HG03280 (cell line): ENCODE measurements around the gene VDR.
"Not testable (repeated sequence)": the region's sequence is repeated elsewhere in the genome, so short reads cannot be mapped to it uniquely, and the experiment has no call there.

Source experiments
- ATAC-seq: cut with Tn5 transposase; IDR thresholded peaks from one replicate; pipeline ENCODE4 v1.9.1; 2021; ENCODE audit warnings: mild to moderate bottlenecking, moderate library complexity; ENCODE audit not compliant: unreplicated experiment

VDR gene

DNA sequence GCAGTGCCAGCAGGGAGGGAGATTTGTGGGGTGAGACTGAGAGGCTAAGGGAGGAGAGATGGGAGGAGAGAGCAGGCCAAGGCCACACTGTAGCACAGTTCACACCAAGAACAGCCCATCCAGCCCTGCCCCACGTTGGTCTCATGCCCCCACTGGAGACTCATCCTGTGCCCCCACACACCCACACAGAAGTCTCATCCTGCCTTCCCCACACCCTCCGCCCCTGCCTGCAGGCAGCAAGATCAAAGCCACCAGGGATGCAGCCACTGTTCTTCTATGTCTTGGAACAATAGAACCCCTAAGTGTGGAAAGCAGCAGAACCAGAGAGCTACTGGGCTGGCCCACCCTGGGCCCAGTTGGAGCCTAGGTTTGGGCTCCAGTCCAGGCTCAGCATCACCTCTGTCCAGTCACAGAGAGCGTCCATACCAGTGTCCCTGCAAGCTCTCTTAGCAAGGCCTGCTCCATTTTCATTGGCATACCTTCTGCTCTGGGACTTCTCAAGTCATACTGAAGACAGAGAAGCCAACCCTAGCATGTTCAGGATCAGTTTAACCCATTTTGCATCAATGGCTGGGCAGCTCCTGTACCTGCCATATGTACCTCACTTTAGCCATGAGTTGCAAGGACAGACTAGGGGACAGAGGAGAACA lies 53.4 kb downstream of the VDR start:
- ATAC-seq, result no peak

DNA sequence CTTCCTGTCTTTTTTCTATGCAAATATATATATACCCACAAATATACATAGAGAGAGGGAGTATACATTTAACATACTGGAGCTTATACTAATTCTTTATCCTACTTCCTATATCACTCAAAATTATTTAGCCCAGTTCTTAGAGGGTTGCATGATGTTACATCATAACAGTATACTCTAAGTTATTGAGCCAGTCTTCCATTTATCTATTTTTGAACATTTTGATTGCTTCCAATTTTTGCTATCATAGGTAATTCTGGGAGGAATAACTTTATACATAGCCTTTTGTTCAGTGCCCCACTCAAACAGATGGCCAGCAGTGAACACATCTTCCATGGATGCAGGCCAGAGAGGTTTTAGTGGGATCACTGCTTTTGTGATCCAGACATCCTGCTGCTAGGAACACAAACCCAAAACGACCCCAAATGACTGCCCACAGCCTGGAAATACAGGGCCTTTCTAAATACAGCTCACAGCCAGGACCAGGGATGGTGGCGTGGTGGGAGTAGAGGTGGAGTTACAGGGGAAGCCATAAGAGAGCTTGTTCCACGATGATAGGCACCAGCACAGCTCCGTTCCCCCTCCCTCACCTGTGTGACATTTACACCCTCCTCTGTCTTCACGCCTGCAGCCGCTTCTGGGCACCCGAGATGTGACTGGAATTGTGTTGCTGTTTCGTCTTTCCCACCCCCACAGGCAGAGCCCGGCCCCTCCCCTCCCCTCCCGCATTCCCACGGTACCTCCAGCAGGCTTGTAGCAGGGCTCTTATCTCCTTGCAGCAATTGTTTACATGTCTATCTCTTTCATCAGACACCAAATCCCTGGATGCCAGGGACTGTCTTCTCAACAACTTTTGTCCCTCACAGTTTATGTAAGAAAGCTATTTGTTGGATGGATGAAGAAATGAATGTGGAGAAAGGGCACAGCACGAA lies 54.4 kb downstream of the VDR start:
- no peak for ATAC-seq

DNA sequence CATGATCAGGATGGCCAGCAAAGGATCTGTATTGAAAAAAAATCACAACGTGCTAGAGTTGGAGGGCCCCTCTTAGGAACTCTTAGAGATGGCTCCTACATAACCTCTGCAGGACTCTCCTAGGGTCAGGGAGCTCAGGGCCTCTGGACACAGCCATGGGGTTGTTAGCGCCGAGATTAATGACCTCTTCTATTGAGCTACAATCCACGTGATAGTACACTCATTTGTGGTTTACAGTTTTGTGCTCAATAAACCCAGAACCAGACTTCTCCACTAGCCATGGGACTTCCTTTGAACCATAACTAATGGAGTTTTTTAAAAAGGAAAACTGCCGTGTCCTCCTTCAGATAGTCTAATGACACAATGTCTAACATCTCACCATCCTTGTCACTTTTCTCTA lies 55.5 kb downstream of the VDR start:
- no peak for ATAC-seq

- no peak for ATAC-seq
Observed at GRCh38 chr12:47848853-47849252, 55.9 kb downstream of the VDR start.

GRCh38 chr12:47846294-47846996 lies 58.3 kb downstream of the VDR start:
- ATAC-seq, result no peak

DNA sequence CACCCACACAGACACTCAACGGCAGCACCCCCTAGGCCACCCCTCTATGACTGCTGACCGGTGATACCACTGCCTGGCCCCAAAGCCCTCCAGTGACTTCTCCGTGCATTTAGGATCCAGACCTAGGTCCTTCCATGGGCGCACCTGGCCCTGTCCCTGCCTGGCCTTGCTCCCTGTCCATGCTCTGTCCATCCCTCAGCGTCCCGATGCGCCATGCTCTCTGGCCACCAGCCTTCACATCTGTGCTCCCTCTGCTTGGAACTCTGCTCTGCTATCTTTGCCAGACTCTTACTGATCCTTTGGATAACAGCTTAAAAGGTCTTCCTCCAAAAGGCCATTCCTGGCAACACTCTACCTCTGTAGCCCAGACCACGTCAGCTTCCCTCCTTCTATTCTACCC lies 59.7 kb downstream of the VDR start:
- ATAC-seq, result no peak

- no peak for ATAC-seq
Observed at GRCh38 chr12:47844264-47845019, 60.4 kb downstream of the VDR start.

GRCh38 chr12:47843226-47843980 lies 61.4 kb downstream of the VDR start:
- ATAC-seq, result no peak

- not testable (repeated sequence) for ATAC-seq
Observed at GRCh38 chr12:47842543-47842942, 62.3 kb downstream of the VDR start.

DNA sequence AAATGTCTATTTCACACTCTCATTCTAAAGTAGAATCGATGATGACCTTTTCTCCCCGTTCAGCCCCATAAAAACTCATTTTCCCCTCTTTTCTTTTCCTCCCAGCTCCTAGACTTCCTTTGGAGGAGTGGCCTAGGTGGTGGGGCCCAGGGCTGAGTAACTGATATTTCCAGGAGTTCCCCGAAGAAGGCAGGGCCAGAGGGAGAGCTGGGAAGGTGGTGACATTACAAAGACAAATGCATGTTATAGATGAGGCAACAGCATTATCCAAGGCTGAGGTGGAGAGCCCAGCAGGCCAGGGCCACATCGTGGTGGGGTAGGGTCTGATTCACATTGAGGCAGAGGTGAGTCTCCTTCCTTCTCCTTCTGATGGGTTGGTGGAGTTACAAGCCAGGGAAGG lies 62.9 kb downstream of the VDR start:
- no peak for ATAC-seq

- ATAC-seq, result no peak
Observed at GRCh38 chr12:47841501-47841900, 63.3 kb downstream of the VDR start.

DNA sequence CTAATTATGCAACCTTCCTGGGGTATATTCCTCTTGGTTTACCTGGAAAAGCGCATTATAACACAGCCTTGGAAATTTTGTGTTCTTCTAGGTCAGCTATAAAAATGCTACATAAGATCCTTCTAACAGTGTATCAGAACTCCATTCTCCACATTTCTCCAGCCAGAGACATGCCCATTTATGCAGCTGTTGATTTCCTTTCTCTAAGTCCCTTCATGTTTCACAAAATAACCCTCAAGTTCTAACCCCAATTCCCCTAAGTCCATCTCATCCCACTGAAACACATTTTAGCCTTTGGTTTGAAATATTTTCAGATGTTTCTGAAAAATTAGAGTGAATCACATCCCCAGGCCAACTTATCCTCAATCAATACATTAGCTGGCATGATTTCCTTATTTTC lies 64.2 kb downstream of the VDR start:
- ATAC-seq, result no peak

DNA sequence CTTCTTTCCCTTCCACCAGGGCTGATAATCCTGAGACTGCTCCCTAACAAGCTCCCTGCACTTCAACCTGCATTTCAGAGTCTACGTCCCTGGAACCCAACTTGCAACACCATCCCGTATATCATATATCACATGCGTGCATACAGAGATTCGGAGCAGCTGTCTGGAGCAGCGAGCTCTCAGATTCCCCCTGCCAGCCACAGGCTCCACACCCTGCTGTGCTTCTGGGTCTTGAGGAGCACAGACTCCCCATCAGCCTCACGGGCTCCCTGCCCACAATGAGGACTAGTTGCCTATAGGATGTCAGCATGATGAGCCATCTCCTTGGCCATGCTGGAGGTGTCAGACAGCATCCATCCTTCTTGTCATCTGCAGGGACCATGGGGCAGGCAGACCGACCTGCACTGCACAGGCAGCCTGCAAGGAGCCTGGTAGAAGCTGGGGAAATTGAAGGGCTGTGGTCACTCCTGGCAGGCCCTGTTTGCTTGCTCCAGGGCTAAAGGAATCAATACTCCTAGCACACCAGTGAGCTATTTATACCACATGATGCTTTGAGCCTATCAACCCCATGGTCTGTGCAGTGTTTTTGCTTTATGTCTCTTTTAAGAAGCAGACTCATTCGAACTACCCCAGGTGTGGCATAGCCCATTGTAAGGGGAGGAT lies 65.4 kb downstream of the VDR start:
- no peak for ATAC-seq

DNA sequence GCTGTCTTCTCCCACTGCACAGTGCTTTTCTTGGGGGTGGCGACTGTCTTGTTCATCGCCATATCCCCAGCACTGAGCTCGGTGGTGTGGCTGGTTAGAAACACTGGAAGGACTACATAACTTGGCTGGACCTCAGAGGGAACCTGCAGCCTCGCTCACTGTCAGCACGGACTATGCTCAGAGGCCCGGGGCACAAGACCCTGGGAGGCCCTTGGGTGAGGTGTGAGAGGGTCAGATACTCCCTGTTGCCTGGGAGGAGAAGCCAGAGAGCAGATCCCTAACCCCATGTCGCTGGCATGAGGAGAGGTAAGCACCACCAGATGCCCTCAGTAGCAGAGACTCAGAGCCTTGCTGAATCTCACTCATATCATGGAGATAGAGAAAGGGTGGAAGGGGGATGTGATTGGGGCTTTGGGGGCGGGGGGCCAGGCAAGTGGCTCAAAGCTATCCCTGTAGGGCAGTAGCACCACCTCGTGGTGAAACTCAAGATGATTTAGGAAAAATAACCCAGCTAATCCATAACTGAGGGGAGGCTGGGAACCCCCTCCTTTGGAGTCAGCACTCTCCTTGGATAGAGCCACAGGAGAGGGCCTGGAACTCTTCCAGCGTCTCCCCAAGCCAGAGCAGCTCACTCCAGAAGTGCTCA lies 66.4 kb downstream of the VDR start:
- ATAC-seq, result no peak

DNA sequence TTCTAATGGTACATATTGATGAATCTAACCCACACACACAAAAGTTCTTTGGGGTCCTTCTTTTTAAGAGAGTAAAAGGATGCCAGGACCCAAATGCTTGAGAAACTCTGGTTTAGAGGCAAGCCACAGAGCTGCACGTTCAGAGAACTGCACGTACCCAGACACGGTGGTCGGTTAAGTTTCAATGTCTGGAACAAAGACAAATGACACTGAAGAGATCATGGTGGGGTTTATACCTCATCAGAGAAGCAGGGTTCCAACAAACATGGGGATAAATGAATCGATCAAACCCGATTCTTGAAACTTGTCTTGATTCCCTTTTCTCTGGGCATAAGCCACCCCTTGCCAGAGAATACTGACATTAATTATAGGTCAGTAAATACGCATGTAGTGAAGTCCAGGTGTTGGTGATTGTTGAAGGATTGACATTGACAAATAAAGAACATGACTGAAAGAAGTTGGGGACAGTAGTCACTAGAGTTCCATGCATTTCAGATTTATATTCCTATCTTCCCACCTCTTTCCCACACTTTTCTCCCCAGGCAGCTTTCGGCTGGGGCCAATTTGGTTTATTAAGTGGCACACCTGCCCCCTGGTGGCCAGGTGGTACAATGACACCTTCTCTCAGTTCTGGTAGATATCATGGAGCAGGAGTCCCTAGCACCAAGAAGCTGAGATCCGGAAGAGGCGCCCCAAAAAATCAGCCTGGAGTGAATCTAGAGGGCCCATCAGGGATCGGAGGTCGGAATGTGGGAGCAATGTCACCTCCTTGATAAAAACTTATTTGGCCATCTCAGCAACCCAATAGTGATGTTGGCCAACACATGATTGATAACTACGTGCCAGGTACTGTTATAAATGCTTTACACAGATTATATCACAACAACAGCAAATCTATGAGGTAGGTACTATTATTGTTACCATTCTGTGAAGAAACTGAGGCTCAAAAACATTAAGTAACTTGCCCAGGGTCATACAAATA lies 67.3 kb downstream of the VDR start:
- ATAC-seq, result no peak

- ATAC-seq, result no peak
Observed at GRCh38 chr12:47835831-47836155, 69.0 kb downstream of the VDR start.

DNA sequence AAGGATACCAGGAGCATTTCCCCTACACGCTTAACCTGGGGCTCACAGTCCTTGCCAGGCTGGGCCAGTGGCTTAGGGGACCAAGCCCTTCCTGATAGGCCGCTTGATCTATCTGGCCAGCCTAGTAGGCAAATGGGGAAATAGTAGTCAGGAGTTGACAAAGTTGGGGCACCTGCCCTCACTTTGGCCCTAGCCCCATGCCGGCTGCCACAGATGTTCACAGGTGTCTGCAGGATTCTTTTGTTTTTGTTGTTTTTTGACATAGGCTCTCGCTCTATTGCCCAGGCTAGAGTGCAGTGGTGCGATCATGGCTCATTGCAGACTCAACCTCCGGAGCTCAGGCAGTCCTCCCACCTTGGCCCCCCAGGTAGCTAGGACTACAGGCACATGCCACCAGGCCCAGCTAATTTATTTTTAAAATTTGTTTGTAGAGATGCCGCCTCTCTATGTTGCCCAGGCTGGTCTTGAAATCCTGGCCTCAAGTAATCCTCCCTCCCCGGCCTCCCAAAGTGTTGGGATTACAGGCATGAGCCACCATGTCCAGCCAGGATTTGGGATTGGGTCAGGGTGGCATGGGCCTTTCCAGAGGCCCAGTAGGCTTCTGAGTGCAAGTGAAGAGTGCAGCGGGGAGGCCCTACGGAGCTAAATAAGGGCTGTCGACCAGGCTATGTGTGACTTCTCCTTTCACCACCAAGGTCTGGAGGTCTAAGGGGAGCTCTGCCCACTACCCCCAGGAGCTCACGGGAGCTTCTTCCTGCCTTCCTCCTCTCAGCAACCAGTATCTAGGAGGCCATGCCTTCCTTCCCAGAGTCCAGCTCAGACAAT lies 69.6 kb downstream of the VDR start:
- no peak for ATAC-seq
